M059J (cell line): ENCODE measurements around the gene GRK5. TPM values are rescaled to one million over a fixed set of nuclear protein-coding genes. Genes with fewer than 3 reads are reported as not detected.
"Not testable (repeated sequence)": the region's sequence is repeated elsewhere in the genome, so short reads cannot be mapped to it uniquely, and the experiment has no call there.

Experiments
- DNase-seq: peaks from one replicate; pipeline ENCODE4 v3.0.0-alpha.2; 2012; ENCODE audit warnings: low read depth
- total RNA-seq: library from RNA; depleted of rRNA; stranded (reverse); fragments of >200 nt; shearing (Covaris generic); gene quantifications from 2 replicates; pipeline ENCODE4 v1.2.3, GENCODE V29; 2014

Gene GRK5
- total RNA-seq, 1 experiment from 2014 or later = 4.4 TPM

DNA sequence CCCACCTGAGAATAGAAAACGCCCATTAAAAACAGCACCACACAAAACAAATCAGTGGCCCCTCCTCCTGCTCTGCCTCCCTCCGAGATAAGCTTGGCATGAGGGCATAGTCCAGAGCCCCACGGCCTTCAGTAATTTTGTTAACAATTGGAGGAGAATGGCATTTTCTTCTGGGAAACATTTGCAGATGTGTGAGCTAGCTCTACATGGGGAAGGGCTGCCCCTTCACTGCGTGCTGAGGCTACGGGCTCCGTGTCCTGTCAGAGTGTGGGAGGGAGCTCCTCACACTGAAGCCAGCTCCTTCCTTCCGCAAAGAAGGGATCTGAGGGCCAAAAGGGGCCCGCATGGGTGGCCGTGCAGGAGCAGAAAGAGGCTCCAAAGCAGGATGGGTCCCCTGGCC, 15.2 kb downstream of the GRK5 start:
- DNase-seq = no peak

DNA sequence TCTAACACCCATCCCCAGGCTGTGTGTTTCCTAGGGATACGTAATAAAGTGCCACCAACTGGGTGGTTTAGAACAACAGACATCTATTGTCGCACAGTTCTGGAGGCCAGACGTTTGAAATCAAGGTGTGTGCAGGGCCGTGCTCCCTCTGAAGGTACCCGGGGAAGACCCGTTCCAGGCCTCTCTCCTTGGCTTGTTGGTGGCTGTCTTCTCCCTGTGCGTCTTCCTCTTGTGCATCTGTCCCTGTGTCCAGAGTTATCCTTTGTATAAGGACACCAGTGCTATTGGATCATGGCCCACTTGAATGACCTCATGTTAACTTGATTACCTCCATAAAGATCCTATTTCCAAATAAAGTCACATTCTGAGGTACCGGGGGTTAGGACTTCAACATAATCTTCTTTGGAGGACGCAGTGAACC, 15.6 kb downstream of the GRK5 start:
- DNase-seq = no peak

DNA sequence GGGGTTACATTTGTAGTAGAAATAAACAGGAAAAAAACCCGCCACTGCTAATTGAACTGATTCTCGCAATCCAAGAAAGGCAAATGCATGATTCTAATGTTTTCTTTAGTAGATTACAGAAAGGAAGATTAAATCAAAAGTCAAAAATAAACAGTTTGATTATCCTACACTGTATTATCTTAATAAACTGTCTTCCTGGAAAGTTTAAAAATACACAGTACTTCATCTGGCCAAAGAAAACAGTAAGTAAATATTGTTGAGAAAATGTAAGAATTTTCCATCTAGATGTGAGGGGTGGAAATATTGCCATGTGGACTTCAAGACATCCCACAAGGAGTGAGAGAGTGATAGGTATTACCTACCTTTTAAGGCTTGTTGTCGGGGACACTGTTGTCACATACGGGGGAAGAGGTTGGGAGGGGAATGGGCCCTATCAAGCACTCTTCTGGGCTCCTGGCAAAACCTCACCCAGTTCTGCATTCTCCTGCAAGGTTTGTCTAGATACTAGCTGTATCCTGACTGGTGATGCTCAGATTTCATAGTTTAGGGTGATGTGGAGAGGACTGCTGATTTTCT, 17.8 kb downstream of the GRK5 start:
- no peak for DNase-seq

DNA sequence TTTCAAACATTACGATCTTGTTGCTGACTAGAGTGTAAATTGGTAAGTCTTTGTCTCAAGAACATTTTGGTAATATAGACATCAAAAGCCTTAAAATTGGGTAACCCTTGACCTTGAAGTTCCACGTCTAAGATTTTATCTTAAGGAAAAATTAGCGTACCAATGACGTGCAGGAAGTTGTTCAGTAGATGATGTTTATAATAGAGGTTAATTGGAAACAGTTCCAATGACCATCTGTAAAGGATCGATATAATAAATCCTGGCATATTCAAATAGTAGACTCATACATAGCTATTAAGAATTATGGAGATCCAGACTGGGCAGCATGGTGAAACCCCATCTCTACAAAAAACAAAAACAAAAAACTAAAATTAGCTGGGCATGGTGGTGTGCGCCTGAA, 20.5 kb downstream of the GRK5 start:
- DNase-seq = no peak

DNA sequence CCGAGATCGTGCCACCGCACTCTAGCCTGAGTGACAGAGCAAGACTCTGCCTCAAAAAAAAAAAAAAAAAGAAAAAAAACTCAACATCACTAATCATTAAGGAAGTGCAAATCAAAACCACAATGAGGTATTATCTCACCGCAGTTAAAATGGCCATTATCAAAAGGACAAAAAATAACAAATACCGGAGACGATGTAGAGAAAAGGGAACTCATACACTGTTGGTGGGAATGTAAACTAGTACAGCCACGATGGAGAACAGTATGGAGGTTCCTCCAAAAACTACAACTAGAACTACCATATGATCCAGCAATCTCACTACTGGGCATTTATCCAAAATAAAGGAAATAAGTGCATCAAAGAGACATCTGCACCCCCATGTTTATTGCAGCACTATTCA, 24.3 kb downstream of the GRK5 start:
- DNase-seq = no peak

DNA sequence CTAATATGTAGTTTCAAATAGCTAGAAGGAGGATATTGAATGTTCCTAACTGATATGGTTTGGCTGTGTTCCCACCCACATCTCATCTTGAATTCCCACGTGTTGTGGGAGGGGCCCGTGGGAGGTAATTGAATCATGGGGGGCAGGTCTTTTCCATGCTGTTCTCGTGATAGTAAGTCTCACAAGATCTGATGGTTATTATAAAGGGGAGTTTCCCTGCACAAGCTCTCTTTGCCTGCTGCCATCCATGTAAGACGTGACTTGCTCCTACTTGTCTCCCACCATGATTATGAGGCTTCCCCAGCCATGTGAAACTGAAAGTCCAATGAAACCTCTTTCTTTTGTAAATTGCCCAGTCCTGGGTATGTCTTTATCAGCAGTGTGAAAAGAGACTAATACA, 25.1 kb downstream of the GRK5 start:
- DNase-seq = not testable (repeated sequence)

DNA sequence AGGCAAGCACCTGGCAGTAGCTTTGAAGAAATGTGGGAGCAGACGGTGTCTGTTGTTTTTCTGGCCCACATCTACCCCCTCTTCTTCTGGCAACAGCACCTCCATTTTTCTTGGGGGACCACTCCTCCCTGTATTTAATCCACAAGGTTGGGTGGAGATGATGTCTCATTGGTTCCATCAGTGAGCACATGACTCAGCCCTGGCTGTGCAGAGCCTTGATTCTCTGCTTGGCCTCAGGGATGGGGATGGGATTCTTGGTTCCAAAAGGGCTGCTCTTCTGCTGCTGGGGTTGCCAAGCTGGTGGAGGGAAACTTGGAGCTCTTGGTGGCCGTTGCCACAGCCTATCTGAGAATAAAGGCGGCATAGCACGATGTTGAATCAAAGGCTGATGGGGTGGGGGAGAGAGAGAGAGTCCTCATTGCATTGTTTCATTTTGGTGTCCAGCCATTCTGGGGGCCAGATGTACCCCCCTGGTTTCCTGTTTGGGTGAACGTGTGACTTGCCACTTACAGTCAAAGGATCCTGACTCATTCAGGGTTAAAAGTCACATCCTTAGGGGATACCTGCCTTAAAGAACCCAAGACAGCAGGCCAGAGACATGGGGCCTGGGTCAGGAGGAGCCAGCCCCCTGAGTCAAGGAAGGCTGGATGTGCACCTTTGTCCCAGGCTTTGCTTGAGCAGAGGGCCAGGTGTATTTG, 25.9 kb downstream of the GRK5 start:
- DNase-seq = peak; percentile 73

DNA sequence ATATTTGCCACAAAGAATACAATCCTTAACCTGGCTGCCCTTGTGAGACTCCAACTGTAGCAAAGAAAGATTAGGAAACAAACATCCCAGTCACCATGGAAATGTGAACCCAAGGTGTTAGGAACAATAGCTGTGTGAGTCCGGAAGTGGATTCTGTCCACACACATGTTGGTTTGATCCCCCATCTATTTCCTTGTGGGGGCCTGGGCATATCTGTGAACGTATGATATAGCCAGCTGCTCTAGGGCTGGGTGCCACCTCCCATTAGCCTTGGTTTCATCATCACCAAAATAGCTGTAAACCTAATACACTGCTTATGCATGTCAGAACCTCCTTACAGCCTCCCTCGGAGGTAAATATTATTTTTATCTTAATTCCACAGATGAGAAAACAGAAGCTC, 26.4 kb downstream of the GRK5 start:
- peak; percentile 61 for DNase-seq

DNA sequence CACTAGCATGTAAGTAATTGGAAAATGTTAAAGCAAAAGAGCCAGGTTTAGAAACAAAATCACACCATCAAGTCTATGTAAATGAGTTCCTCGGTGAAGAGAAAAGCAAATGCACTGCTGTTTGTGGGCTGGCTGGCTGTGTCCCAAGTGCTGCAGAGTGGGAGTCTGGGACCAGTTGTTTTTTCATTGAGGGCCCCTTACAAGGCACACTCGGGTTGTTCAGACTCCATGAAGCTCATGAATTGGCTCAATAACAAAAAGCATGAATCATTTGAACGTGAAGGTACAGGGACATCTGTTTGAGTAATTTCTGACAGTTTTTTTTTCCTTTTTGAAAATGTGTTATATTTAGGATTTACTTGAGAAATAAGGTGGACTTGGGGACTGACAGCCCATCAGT, 28.0 kb downstream of the GRK5 start:
- peak; percentile 51 for DNase-seq

DNA sequence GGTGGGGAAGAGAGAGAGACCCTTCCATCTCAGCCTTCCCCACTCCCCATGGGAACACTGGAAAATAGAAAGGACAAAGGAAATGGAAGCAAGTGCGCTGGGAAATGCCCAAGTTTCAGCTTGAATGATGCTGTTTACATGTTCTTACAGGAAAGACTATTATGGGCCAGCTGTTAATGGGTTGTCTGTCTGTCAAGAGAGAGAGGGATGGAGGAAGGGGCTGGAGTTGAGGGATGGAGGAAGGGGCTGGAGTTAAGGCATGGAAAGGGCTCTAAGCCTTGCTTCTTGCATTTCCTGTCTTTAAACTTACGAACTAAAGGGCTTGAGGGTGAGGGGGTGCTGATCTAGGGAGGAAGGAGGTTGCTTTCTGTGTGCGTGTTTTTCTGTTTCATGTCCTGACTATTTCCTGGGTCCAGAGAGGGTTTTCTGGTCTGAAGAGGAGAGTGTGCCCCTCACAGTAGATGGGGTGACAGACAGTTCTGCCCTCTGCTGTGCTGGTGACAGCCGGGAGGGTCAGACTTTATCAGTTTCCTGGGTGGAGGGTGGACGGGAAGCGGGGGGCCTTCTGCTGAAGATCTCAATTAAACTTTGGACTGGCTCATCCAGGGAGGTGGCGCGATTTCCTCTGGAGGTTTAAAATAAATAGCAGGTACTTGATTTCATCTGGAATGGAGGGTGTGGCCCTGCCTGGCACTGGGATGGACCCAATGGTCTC, 30.5 kb downstream of the GRK5 start:
- no peak for DNase-seq

DNA sequence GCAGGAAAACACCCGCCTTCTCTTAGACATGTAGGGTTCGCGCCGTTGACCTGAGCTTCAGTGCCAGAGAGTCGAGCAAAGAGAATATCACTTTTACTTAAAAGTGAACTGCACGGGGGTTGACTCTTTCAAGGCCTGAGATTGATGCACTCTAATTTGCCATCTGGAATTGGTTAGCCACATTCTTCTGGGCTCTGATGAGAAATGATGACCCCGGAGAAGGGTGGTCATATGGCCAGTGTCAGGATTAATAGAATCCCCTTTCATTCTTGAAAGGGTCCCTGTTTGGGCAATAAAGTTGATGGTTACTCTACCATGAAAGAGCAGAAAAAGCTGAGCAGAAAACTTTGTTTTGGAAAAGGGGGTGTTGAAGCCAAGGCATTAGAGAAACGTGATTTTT, 31.2 kb downstream of the GRK5 start:
- no peak for DNase-seq

DNA sequence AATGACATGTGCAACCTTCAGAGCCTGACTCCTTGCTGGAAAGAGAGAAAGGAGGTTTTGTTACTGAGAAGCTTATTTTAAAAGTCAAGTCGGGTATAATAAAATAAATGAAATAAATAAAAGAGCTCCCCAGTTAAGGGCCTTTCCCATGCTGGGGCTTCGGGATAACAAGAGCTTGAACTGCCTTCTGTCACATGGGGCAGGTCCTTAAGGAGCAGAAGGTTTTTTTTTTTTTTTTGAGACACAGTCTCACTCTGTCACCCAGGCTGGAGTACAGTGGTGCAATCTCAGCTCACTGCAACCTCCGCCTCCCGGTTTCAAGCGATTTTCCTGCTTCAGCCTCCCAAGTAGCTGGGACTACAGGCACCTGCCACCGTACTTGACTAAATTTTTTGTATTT, 31.6 kb downstream of the GRK5 start:
- DNase-seq = not testable (repeated sequence)

DNA sequence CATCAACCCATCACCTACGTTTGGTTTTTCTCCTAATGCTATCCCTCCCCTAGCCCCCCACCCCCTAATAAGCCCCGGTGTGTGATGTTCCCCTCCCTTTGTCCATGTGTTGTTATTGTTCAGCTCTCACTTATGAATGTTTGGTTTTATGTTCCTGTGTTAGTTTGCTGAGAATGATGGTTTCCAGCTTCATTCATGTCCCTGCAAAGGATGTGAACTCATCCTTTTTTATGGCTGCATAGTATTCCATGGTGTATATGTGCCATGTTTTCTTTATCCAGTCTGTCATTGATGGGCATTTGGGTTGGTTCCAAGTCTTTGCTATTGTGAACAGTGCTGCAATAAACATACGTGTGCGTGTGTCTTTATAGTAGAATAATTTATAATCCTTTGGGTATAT, 32.3 kb downstream of the GRK5 start:
- not testable (repeated sequence) for DNase-seq

DNA sequence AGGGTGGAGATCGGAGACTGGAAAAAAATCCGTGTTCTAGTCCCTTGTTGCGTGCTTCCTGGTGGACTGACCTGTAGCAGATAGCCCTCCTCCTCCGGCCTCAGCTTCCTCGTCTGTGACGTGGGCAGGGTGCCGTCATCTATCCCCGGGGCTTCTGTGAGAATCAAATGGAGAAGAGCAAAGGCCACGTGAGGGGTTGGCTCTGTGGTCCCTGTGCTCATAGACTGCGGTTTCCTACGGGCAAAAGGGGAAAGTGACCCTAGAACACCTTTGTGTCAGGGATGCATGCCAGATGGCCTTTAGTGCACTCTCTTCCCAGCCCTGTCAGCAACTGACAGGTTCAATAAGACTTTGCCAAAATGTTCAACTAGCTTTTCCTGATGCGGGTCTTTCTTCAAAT, 33.7 kb downstream of the GRK5 start:
- no peak for DNase-seq

DNA sequence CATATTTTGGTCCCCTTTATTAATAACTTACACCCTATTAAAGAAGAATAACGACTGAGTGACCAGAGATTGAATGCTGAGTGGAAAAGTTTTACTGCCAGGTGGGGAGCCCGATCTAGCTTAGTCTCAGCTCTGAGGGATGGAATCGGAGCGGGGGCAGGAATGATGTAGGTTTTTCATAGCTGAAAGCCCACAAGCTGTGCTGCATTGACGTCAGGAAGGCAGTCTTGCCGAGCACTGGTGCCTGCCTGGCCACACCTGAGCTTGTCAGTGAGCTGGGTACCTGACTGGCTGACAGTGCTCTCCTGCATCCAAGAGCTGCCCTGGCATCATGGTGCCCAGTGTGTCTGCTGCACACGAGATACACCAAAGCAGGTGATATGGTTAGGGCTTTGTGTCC, 34.8 kb downstream of the GRK5 start:
- no peak for DNase-seq

DNA sequence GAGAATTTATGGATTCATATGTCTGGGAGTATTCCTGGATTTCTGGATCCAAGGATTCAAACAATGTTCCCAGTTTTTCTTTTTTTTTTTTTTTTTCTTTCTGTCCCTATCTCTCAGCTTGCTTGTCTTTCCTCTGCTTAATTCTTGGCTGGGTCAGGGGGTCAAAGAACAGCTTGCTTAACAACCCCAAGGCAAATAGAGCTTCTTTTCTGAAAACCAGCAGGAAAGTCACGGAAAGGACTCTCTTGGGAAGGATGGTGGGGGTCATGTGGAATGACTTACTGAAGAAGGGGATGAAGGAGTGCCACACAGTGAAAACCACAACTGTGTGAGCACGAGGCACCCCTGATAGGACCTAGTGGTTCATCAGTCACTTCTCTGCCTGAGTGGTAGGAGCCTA, 36.1 kb downstream of the GRK5 start:
- no peak for DNase-seq

DNA sequence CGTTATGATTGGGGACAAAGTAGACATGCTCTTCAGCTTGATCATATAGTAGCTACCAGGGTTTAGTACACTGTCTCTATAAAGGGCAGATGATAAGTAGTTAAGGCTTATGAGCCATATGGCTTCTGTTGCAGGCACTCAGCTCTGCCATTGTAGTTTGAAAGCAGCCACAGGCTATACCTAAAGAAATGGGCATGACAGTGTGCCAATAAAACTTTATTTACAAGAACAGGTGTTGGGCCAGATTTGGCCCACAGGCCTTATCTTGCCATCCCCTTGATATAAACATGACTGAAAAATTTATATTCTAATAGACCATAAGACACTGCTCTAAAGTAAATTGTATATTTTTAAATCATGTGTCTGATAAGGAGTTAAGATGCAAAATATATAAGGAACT, 36.6 kb downstream of the GRK5 start:
- no peak for DNase-seq

DNA sequence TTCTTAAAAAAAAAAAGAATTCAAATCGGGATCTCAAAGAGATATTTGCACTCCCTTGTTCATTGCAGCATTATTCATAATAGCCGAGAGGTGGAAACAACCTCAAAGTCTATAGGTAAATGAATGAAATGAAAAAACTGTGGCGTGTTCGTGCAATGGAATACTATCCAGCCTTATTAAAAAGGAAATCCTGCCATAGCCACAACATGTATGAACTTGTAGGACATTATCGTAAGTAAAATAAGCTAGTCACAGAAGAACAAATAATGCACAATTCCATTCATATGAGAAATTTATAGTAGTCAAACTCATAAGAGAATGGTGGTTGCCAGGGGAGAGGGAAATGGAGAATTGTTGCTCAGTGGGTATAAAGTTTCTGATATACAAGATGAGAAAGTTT, 37.9 kb downstream of the GRK5 start:
- DNase-seq = no peak

DNA sequence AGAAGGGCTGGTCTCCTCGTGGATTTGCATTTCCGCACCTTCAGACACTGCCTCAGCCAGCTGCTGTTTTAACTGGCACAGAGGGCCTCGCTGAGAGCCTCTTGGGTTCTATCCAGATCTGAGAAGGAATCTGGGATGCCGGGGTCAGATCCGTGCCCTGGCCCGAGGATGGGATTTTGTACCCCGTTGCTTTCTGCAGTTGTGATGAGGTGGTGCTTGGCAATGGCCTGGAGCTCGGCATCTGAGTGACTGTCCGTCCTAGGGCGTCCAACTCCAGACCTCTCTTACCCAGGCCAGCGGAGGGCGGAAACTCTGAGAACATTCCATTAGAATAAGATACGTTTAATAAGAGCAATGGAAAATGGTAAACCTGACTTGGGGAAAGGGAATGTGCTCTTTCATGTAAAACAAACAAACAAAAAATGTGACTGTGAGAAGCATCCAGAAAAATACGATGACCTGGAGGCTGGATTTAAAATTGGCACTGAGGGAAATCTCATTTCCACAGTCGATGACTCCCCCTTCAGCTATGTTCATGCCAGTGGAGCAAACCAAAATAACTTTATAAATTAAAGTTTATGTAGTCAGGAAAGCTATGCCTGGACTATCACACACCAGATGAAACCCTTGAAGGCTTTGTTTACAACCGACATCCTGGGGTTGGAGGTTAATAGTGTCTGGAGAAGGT, 39.6 kb downstream of the GRK5 start:
- peak; percentile 93 for DNase-seq

DNA sequence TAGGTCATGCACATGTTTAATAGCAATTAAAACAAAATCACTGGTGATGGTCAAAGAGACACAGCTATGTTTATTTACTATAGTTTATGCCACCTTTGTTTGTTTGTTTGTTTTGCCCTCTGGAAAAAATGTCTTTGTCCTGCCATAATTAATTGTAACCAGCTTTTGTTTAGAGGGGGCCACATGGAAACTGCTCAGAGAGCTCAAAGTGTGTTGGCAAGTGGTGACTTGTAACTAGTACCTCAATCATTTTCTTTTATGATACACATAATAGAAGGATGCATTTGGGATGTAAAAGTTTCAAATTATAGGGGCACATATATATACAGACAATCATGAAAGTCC, 40.2 kb downstream of the GRK5 start:
- DNase-seq = no peak

DNA sequence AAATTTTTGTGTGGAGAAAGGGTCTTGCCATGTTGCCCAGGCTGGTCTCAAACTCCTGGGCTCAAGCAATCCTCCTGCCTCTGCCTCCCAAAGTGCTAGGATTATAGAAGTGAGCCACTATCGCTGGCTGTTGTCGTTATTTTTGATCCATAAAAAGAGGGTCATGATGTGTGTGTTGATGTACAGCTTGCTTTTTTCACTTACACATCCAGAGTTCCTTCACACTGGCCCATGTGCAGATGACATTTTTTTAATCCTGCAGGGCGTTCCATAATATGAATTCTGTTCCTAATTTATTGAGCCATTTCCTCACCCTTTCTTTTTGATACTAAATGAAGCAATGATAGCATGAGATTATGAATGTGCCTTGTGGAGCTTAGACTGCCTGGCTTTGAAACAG, 40.8 kb downstream of the GRK5 start:
- no peak for DNase-seq

DNA sequence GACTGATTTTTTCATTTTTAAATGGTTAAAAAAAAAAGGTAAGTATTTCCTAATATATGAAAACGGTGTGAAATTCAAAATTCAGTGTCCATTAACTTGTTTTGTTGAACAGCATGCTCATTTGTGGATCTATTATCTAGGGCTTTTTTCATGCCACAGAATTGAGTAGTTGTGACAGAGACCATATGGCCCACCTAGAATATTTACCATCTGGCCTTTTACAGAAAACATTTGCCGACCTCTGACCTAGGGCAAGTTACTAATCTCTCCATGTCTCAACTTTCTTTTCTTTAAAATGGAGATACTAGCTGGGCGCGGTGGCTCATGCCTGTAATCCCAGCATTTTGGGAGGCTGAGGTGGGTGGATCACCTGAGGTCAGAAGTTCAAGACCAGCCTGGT, 41.3 kb downstream of the GRK5 start:
- DNase-seq = no peak
